CD4-positive, CD25-positive, alpha-beta regulatory T cell (primary cell): ENCODE measurements around the gene SEL1L3. TPM values are rescaled to one million over a fixed set of nuclear protein-coding genes. Genes with fewer than 3 reads are reported as not detected.

Source experiments
- ATAC-seq, 2 donors: fragments of 150-1000 bp; cut with Tn5 transposase; one replicate each; pipeline ENCODE4 v1.10.0; 2021; ENCODE audit warnings: low read depth in 2 of 2, moderate number of reproducible peaks in 2 of 2, moderate library complexity in 1 of 2
- DNase-seq, 3 donors: peaks; one replicate each; pipeline versions ENCODE4 v3.0.0 to v3.0.0-alpha.2; 2012 to 2022; ENCODE audit warnings: mixed read lengths in 1 of 3
- H3K27ac ChIP-seq: one replicate; pipeline ENCODE4 v1.7.0; 2013; ENCODE audit warnings: mild to moderate bottlenecking, low read length; ENCODE audit not compliant: insufficient read depth, poor library complexity, severe bottlenecking
- H3K27me3 ChIP-seq: one replicate; pipeline ENCODE4 v1.7.0; 2013; ENCODE audit warnings: low read length; ENCODE audit not compliant: control insufficient read depth, insufficient read depth
- H3K36me3 ChIP-seq: one replicate; pipeline ENCODE4 v1.7.0; 2013; ENCODE audit warnings: mild to moderate bottlenecking, low read length, moderate library complexity; ENCODE audit not compliant: control insufficient read depth, insufficient read depth
- H3K4me1 ChIP-seq: 2 replicates; pipeline ENCODE4 v1.7.0; 2013; ENCODE audit warnings: mild to moderate bottlenecking, low read length; ENCODE audit not compliant: insufficient read depth, control insufficient read depth, poor library complexity, severe bottlenecking
- H3K4me3 ChIP-seq: one replicate; pipeline ENCODE4 v1.7.0; 2013; ENCODE audit warnings: low read depth, mild to moderate bottlenecking, low read length, moderate library complexity
- H3K9me3 ChIP-seq, 2 experiments: 1 replicate in 1 of 2; 2 replicates in 1 of 2; pipeline ENCODE4 v1.7.0; 2013; ENCODE audit warnings: low read length in 2 of 2, mild to moderate bottlenecking in 1 of 2, moderate library complexity in 1 of 2; ENCODE audit not compliant: control insufficient read depth in 2 of 2
- H3K27ac Mint-ChIP-seq, 3 donors: one replicate each; pipeline ENCODE4 v1.8.0; 2020 to 2022; ENCODE audit warnings: mild to moderate bottlenecking in 3 of 3, mixed read lengths in 3 of 3, moderate library complexity in 2 of 3
- H3K27me3 Mint-ChIP-seq: one replicate; pipeline ENCODE4 v1.8.0; 2022; ENCODE audit warnings: mild to moderate bottlenecking, mixed read lengths
- H3K36me3 Mint-ChIP-seq: one replicate; pipeline ENCODE4 v1.8.0; 2020; ENCODE audit warnings: mixed read lengths
- H3K4me1 Mint-ChIP-seq, 4 donors: one replicate each; pipeline ENCODE4 v1.8.0; 2020 to 2022; ENCODE audit warnings: mixed read lengths in 4 of 4, mild to moderate bottlenecking in 1 of 4
- H3K4me3 Mint-ChIP-seq, 4 donors: one replicate each; pipeline ENCODE4 v1.8.0; 2020 to 2022; ENCODE audit warnings: mild to moderate bottlenecking in 4 of 4, mixed read lengths in 4 of 4, moderate library complexity in 3 of 4
- H3K9me3 Mint-ChIP-seq, 7 donors: one replicate each; pipeline ENCODE4 v1.8.0; 2020 to 2022; ENCODE audit warnings: mixed read lengths in 7 of 7, mild to moderate bottlenecking in 3 of 7, moderate library complexity in 2 of 7
- polyA plus RNA-seq, 4 donors: library from polyadenylated mRNA; unstranded; fragments of 300-500 nt; fragmentation: Illumina TruSeq; gene quantifications; one replicate each; pipeline ENCODE4 v1.2.3, GENCODE V29; 2021
- total RNA-seq: library from RNA; stranded (reverse); gene quantifications from one replicate; pipeline ENCODE4 v1.2.3, GENCODE V29; 2022

The SEL1L3 gene
- total and polyA plus RNA-seq, 5 donors from 2014 or later = 36.5 to 74.5 (median 50.3) TPM

DNA sequence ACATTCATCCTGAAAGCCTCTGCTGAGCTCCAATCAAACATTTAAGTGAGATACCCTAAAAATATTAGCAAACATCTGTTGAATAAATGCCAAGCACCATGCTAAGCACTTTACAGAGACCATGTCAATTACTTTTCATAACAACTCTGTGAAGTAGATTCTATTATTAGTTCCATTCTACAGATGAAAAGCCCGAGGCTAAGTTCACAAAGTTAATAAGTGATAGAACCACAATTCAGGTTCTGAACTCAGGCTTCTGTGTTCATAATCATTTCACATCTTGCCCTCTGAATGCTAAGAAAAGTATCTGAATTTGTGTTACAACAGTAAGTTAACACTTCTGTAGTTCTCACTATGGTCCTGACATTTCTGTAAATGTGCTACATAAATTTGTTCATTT, 27.4 kb downstream of the SEL1L3 start:
- no peaks in the 10 kb centered on the region for H3K9me3 ChIP-seq
- H3K4me1 ChIP-seq = no peaks in the 10 kb centered on the region
- no peaks in the 10 kb centered on the region for H3K27me3 ChIP-seq
- no peaks in the 10 kb centered on the region for H3K27me3 Mint-ChIP-seq
- ATAC-seq (no peak), DNase-seq (no peak)
- no peaks in the 10 kb centered on the region for H3K9me3 Mint-ChIP-seq
- H3K4me1 Mint-ChIP-seq = peaks cover 27 to 57% (median 37%) of the 10 kb centered on the region in 4 donors
- no peak overlapping the region for H3K4me3 ChIP-seq
- peak overlapping the region in 1 of 3 donors; percentile 15 for H3K27ac Mint-ChIP-seq
- H3K27ac ChIP-seq = no peak overlapping the region
- H3K4me3 Mint-ChIP-seq = no peak overlapping the region
- H3K36me3 Mint-ChIP-seq = peaks cover 51% of the 10 kb centered on the region
- H3K36me3 ChIP-seq = peaks cover 40% of the 10 kb centered on the region

DNA sequence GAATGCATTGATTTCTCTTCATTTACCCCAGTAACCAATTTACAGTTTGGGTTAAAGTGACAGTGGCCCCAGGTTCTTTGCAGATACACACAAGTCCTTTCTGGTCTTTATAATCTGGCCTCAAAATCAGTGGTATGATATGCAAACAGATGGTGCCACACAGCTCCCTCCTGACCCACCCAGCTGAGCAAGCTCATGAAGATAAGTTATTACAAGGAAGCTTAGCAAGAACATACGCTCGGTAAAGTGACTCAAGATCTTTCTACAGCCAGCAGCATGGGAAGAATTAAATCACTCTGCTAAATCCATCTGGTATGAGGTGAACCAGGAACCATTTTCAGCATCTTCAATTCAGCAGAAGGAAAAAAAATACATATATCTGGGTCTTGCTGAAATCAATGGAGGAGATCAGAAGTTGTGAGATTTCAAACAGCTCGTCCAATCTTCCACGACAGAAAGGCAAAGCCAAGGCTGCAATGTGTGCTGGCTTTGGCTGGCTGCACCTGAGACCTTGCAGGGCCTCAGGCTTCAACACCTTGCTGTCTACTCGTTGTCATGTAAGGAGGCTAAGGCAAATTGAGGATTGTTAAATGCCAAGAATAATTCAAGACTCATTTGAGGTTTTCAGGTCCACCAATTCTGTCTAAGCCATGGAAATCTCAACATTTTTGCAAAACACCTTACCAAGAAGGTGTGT, 28.2 kb downstream of the SEL1L3 start:
- H3K36me3 Mint-ChIP-seq = peaks cover 55% of the 10 kb centered on the region
- H3K4me1 ChIP-seq = no peaks in the 10 kb centered on the region
- H3K4me3 ChIP-seq = no peak overlapping the region
- peaks cover 48% of the 10 kb centered on the region for H3K36me3 ChIP-seq
- no peaks in the 10 kb centered on the region for H3K9me3 Mint-ChIP-seq
- ATAC-seq (no peak), DNase-seq (no peak)
- no peak overlapping the region for H3K4me3 Mint-ChIP-seq
- H3K27me3 Mint-ChIP-seq = no peaks in the 10 kb centered on the region
- H3K4me1 Mint-ChIP-seq = peaks cover 28 to 48% (median 33%) of the 10 kb centered on the region in 4 donors
- no peaks in the 10 kb centered on the region for H3K27me3 ChIP-seq
- H3K27ac ChIP-seq = no peak overlapping the region
- peak overlapping the region in 2 of 3 donors; percentile 15 to 23 for H3K27ac Mint-ChIP-seq
- H3K9me3 ChIP-seq = no peaks in the 10 kb centered on the region

DNA sequence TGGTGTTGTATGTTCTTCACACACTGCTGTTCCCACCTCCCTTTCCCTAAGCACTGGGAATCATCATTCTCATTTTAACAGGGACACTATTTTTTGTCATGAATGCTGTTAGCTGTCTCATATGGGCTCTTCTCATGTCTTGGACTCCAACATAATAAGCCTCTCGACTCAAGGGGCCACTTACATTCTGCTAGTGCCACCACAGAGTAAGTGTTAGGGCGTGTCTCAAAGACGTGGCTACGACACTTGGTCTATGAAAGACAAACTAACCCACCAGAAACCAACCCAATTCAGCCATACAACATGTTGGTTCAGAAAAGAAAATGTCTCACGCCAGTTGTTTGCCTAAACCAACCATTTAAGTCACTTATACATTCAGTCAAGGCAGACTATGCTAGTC, 32.2 kb downstream of the SEL1L3 start:
- Mint-ChIP-seq H3K9me3 (no peaks in the 10 kb centered on the region), H3K4me1 (peaks cover 12 to 30% (median 15%) of the 10 kb centered on the region in 4 donors), H3K36me3 (peaks cover 53% of the 10 kb centered on the region), H3K27me3 (no peaks in the 10 kb centered on the region), H3K4me3 (no peak overlapping the region), H3K27ac (no peak overlapping the region)
- Histone ChIP-seq H3K27me3 (no peaks in the 10 kb centered on the region), H3K36me3 (peaks cover 61% of the 10 kb centered on the region), H3K27ac (no peak overlapping the region), H3K9me3 (no peaks in the 10 kb centered on the region), H3K4me3 (no peak overlapping the region), H3K4me1 (no peaks in the 10 kb centered on the region)
- ATAC-seq (no peak), DNase-seq (no peak)

DNA sequence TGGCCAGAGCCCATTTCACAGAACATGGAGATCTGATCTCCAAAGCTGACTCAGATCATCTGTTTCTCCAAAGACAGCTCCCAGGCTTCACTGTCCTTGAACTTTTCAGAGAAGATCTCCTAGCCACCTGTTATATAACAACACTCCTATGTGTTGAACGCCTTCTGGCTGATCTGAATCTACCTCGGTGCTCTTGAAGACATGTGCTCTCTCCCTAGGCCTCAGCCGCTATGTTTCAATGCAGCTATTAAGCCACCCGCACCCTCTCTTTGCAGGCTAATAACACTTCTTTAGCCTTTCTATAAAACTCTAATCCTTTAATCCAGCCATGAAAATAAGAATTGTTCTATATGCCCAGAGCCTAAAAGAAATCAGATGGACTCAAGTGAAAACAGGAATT, 34.9 kb downstream of the SEL1L3 start:
- DNase-seq = no peak
- Histone ChIP-seq H3K9me3 (no peaks in the 10 kb centered on the region), H3K27ac (no peak overlapping the region), H3K4me1 (no peaks in the 10 kb centered on the region), H3K36me3 (peaks cover 55% of the 10 kb centered on the region), H3K4me3 (no peak overlapping the region), H3K27me3 (no peaks in the 10 kb centered on the region)
- H3K9me3 Mint-ChIP-seq = no peaks in the 10 kb centered on the region
- H3K36me3 Mint-ChIP-seq = peaks cover 47% of the 10 kb centered on the region
- H3K27ac Mint-ChIP-seq = peak overlapping the region in 2 of 3 donors; percentile 47 to 62
- peaks cover 0 to 7% (median 6%) of the 10 kb centered on the region in 4 donors for H3K4me1 Mint-ChIP-seq
- ATAC-seq = no peak
- H3K27me3 Mint-ChIP-seq = no peaks in the 10 kb centered on the region
- no peak overlapping the region for H3K4me3 Mint-ChIP-seq

DNA sequence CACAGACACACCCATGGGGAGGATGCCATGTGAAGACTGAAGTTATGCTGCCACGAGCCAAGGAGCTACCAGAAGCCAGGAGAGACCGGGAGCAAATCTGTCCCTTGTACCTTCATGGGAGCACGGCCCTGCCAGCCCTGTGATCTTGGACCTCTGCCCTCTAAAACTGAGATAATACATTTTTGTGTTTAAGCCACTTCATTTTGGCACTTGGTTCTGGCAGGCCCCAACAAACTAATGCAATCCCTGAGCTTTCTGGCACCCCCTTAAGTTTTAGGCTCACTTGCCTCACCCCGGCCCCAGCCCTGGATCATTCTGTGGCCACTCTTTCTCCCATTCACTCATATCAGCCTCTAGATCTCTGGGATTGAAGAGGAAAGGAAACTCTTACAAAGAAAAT, 35.4 kb downstream of the SEL1L3 start:
- Mint-ChIP-seq H3K27me3 (no peaks in the 10 kb centered on the region), H3K9me3 (no peaks in the 10 kb centered on the region), H3K36me3 (peaks cover 45% of the 10 kb centered on the region), H3K4me1 (peaks cover 0 to 8% (median 6%) of the 10 kb centered on the region in 4 donors), H3K4me3 (no peak overlapping the region), H3K27ac (peak overlapping the region in 2 of 3 donors; percentile 57 to 62)
- H3K9me3 ChIP-seq = no peaks in the 10 kb centered on the region
- no peak overlapping the region for H3K27ac ChIP-seq
- peaks cover 55% of the 10 kb centered on the region for H3K36me3 ChIP-seq
- no peak for DNase-seq
- no peaks in the 10 kb centered on the region for H3K27me3 ChIP-seq
- ATAC-seq = no peak
- H3K4me1 ChIP-seq = no peaks in the 10 kb centered on the region
- H3K4me3 ChIP-seq = no peak overlapping the region

DNA sequence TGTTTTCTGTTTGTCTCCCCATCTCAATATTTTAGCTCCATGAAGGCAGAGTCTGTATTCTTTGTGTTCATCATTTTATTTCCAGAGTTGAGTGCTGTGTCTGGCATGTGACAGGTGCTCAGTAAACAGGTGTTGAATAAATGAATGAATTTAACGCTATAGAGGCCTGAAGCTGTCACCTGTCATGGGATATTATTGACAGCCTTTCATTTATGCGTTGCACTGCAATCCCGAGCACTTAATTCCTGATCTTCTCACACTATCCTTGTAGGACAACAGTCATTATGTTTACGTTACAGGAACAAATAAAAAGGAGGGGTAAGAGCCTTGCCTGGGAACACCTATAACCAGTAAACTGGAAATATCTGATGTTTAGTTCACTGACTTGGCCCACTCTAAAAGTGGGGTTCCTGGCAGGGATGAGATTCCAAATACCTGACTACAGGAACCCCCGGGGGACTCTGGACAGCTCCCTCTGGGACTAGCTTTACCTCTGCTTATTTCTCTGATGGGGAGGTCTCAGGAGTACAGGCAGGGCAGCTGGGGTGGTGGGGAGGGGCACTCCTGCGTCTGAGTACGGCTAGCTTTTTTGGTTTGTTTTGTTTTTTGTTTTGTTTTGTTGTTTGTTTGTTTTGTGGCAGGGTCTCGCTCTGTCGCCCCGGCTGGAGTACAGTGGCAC, 36.6 kb downstream of the SEL1L3 start:
- no peaks in the 10 kb centered on the region for H3K27me3 Mint-ChIP-seq
- no peak overlapping the region for H3K27ac Mint-ChIP-seq

DNA sequence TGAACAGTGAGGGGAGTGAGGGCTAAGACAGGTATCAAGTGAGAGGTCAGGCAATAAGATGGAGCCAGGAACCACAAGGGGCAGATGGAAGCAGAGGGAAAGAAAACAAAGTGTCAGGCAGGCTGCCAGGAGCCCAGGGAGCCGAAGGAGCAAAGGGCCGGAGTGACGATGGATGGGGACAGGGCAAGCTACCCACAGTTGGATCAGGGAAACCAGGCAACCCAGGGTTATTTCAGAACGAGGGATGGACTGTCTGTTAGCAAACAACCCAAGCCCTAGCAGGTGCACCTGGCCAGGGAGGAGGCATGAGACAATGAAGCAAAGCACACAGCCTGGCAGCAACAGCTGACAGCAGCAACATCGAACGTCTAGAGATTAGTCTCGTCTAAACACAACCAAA, 39.2 kb downstream of the SEL1L3 start:
- Mint-ChIP-seq H3K4me1 (peaks cover 0 to 10% (median 4%) of the 10 kb centered on the region in 4 donors), H3K36me3 (peaks cover 53% of the 10 kb centered on the region), H3K4me3 (no peak overlapping the region), H3K27me3 (no peaks in the 10 kb centered on the region), H3K9me3 (no peaks in the 10 kb centered on the region), H3K27ac (no peak overlapping the region)
- Histone ChIP-seq H3K36me3 (peaks cover 62% of the 10 kb centered on the region), H3K4me1 (no peaks in the 10 kb centered on the region), H3K27me3 (no peaks in the 10 kb centered on the region), H3K27ac (no peak overlapping the region), H3K9me3 (no peaks in the 10 kb centered on the region), H3K4me3 (no peak overlapping the region)
- ATAC-seq (no peak), DNase-seq (no peak)

More for the DNA sequence above, 36.6 kb downstream of the SEL1L3 start:
- Mint-ChIP-seq H3K4me1 (peaks cover 0 to 10% (median 6%) of the 10 kb centered on the region in 4 donors), H3K4me3 (no peak overlapping the region), H3K36me3 (peaks cover 47% of the 10 kb centered on the region), H3K9me3 (no peaks in the 10 kb centered on the region)
- DNase-seq (no peak), ATAC-seq (no peak)
- Histone ChIP-seq H3K36me3 (peaks cover 57% of the 10 kb centered on the region), H3K9me3 (no peaks in the 10 kb centered on the region), H3K4me3 (no peak overlapping the region), H3K27me3 (no peaks in the 10 kb centered on the region), H3K4me1 (no peaks in the 10 kb centered on the region), H3K27ac (no peak overlapping the region)
